Measurements from ENCODE around the gene DCLK1. TPM values are rescaled to one million over a fixed set of nuclear protein-coding genes. Genes with fewer than 3 reads are reported as not detected.
"Not testable (repeated sequence)": the region's sequence is repeated elsewhere in the genome, so short reads cannot be mapped to it uniquely, and the experiment has no call there.

Gene DCLK1
- total RNA-seq, 1 donor from 2014 or later = 55.5 TPM

DNA sequence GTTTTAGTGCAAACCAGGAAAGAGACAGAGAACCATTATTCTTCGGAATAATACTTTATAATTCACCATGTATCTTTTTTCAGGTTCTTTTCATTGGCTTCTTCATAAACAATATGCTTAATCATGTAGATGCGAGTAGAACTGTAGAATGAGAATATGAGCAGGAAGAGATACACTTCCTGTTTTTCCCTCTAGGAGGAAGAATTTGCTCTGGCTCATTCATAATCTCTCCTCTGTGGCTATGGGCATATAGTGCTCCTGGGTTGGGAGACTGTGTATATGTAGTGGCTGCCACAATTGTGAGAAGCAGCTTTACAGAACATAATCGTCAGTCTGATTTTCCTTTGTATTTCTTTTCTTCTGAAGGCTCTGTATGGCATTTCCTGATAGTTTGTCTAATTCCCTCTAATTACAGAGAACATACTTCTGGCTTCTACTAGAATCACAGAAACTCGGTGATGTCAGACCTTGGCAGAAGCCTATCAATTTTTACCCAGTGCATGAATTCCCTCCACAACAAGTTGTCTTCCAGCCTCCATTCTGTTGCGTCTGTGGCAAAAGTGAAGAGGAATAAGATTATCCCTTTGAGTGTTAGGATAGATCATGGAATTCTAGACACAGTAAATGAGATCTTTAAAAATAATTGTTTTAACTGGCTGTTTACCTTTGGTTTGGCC lies 2.9 kb upstream of the DCLK1 start:
- no peak for ATAC-seq
- intact Hi-C loops (cut with DNase I) = no loop called here
- no peak for DNase-seq (ENCODE audit: low spot score)

GRCh38 chr13:36132376-36132775 lies 1.2 kb upstream of the DCLK1 start:
- no peak for ATAC-seq
- no peak for DNase-seq (ENCODE audit: low spot score)
- intact Hi-C loops (cut with DNase I) = no loop called here

DNA sequence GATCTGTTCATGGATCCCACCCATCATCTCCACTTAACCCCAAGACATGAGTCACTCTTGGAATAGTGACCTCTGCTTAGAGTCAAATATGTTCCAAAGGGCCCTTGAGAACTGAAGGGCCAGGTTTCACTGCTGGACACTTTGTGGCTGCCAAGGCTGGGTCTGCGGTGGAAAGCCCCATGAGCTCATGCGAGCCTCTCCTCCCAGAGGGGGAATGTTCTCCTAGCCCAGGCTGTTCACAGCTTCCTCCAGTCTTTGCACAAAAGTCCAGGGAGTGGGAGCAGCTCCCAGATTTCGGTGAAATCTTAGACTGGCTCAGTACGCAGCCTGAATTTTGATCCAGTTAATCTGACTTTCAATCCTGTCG lies 732 bp upstream of the DCLK1 start:
- DNase-seq (ENCODE audit: low spot score) (peak; percentile 75), ATAC-seq (peak; percentile 94)
- intact Hi-C loops (cut with DNase I) = no loop called here

DNA sequence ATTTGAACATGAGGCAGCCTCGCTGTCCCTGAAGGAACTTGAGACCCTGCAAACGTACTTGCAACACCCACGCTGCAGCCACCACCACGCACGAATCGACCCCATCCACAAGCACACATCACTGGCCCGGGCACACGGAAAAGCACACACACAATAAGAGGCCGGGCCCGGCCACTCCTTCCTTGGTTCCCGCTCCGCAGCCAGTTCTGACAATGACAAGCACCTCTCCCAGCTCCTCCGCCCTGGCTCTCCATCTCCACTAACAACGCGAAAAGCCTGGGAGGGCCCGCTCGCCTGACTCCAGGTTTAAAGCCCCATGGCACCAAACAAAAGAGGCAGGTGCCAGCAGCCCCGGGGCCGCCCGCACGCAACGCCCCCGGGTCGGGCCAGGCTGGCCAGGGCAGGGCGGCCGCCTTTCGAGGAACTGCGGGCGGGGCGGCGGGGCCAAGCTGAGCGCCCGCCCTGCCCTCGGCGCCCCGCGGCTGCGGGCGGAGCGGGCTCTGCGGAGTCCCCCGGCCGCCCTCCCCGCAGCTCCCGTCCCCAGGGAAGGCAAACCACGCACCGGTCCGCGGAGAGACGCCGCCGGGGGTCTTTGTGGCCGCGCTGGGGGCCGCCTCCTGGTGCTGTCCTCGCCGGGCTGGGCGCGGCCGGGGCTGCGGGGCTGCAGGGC lies 495 bp downstream of the DCLK1 start:
- intact Hi-C loops (cut with DNase I) = no loop called here
- DNase-seq (ENCODE audit: low spot score) (peak; percentile 66), ATAC-seq (no peak)

DNA sequence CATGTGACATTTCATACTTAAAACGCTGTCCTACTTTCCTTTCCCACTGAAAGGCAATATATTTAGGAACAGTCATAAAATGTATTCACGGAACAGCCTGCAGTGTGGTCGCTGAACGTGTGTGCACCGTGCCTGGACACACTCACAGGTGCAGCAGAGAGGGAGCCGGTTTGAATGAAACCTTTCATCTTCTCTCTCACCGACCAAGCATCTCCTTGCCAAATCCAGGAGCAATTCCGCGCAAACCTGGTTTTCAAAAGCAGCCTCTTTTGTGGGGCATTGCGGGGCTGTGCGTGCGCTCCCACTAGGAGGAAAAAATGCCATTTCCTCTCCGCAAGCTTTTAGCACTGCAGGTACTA lies 1.0 kb downstream of the DCLK1 start:
- no peak for ATAC-seq

DNA sequence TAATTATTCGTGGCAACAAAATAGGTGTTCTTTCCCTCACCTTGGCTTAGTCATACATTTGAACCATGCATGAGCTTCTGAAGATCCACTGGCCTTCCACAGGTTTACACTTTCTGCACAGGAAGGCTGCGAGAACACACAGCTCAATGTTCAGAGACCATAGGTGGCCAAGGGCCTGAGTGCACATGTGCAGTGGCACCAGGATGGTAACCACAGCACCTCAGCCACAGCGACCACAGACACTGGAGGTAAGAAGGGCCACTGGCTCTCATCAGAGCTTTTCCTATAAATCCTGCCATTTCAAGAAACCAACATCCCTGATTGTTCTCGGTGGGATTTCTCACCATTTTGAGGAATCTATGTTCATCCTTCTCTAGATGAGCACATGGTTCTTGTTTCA lies 1.6 kb downstream of the DCLK1 start:
- no peak for ATAC-seq
- no peak for DNase-seq (ENCODE audit: low spot score)
- intact Hi-C loops (cut with DNase I) = no loop called here

More for the DNA sequence above, 1.0 kb downstream of the DCLK1 start:
- DNase-seq (ENCODE audit: low spot score) = no peak
- intact Hi-C loops (cut with DNase I) = no loop called here

- ATAC-seq = no peak
- intact Hi-C loops (cut with DNase I) = no loop called here
- DNase-seq (ENCODE audit: low spot score) = no peak
Measured at GRCh38 chr13:36126491-36126890, 4.7 kb downstream of the DCLK1 start.

DNA sequence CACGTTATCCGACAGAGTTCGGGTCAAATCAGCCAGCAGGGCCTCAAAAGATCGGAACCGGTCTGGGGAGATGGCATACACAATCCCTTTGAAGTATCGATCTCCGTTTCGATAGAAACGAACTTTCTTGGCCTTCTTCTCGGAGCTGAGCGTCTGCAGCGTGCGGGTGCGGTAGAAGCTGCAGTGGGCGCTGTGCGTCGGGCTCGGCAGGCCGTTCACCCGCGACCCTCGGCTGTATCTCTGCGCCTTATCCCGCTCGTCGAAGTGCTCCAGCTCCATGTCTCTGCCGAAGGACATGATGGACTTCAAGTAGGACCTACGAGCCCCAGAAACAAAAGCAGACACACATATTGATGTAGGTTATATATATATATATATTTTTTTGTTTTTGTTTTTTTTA lies 5.3 kb downstream of the DCLK1 start:
- DNase-seq (ENCODE audit: low spot score) (no peak), ATAC-seq (no peak)

DNA sequence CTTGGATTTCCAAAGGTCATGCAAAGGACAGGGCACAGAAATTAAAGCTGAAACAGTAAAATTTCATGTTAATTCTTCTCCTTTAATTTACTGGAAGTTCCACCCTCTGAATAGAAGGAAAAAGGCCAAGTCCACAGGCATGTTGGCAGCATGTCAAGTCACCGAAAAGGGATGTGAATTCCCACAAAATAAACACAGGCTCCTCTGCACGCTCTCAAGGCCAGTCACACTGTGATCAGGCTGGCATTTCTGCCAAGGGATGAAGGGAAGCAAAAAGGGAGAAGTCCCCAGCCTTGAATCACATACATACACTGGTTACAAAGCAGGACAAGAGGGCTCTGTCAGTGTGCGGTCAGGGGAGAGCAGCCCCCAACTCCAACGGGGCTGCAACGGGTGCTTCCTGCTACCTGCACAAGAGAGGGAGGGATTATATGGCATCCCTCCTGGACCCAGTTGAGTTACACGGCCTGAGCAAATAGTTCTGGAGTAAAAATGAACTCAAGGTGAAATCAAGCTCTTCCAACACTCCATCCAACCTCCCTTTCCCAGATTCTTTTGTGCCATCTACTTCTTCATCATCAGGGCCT lies 6.9 kb downstream of the DCLK1 start:
- peak; percentile 16 for ATAC-seq
- intact Hi-C loops (cut with DNase I) = no loop called here
- DNase-seq (ENCODE audit: low spot score) = peak; percentile 70

More for the DNA sequence above, 5.3 kb downstream of the DCLK1 start:
- intact Hi-C loops (cut with DNase I) = no loop called here

GRCh38 chr13:36115306-36115705 lies 15.9 kb downstream of the DCLK1 start:
- intact Hi-C loops (cut with DNase I) = no loop called here
- ATAC-seq (no peak), DNase-seq (ENCODE audit: low spot score) (no peak)

- ATAC-seq = no peak
- intact Hi-C loops (cut with DNase I) = no loop called here
Measured at GRCh38 chr13:36114233-36114632, 16.9 kb downstream of the DCLK1 start.

DNA sequence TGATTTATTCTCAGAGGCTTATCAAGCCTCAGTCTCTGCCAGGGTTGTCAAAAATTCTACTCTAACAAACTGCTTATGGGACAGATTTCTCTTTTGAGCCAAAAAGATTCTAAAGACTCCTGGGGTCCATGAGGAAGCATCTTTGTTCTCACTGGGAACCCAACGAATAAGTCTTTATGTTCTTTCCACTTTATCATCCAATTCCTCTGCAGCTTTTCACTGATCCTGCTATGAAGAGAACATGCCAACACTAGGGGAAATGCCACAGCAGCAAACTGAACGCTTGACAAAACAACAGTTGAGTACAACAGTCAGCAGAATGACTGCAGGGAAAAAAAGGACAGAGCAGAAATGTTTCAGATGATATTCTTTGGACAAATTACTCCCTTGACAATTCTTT lies 22.2 kb downstream of the DCLK1 start:
- DNase-seq (ENCODE audit: low spot score) (no peak), ATAC-seq (no peak)
- intact Hi-C loops (cut with DNase I) = no loop called here

More at GRCh38 chr13:36114233-36114632, 16.9 kb downstream of the DCLK1 start:
- no peak for DNase-seq (ENCODE audit: low spot score)

DNA sequence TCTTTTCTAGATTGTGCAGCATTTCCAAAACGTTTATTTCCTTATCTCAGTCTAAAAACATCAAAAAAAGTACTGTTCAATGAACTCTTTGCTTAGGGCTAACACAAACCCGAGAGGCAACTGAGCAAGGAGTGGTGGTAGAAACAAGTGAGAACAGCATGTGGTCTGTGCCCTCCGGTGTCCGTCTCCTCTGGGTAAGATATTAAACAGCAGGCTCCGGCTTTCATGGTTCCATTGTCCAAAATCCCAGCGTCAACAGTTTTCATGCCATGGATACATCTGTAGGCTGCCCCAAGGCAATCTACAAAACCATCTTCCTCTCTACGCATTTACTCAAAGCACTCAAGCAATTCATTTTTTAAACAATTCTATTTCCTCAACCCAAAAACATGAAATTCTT lies 22.8 kb downstream of the DCLK1 start:
- intact Hi-C loops (cut with DNase I) = no loop called here
- ATAC-seq (no peak), DNase-seq (ENCODE audit: low spot score) (no peak)

GRCh38 chr13:36107521-36107920 lies 23.7 kb downstream of the DCLK1 start:
- ATAC-seq = peak; percentile 32
- intact Hi-C loops (cut with DNase I) = no loop called here
- DNase-seq (ENCODE audit: low spot score) = no peak

- intact Hi-C loops (cut with DNase I) = no loop called here
- DNase-seq (ENCODE audit: low spot score) = no peak
- ATAC-seq = no peak
Measured at GRCh38 chr13:36105726-36106125, 25.5 kb downstream of the DCLK1 start.

- DNase-seq (ENCODE audit: low spot score) (no peak), ATAC-seq (no peak)
- intact Hi-C loops (cut with DNase I) = no loop called here
Measured at GRCh38 chr13:36102721-36103120, 28.5 kb downstream of the DCLK1 start.

GRCh38 chr13:36101907-36102306 lies 29.3 kb downstream of the DCLK1 start:
- DNase-seq (ENCODE audit: low spot score); ATAC-seq; intact Hi-C loops (cut with DNase I): not testable (repeated sequence)

- ATAC-seq (no peak), DNase-seq (ENCODE audit: low spot score) (no peak)
- intact Hi-C loops (cut with DNase I) = no loop called here
Measured at GRCh38 chr13:36101157-36101556, 30.0 kb downstream of the DCLK1 start.

DNA sequence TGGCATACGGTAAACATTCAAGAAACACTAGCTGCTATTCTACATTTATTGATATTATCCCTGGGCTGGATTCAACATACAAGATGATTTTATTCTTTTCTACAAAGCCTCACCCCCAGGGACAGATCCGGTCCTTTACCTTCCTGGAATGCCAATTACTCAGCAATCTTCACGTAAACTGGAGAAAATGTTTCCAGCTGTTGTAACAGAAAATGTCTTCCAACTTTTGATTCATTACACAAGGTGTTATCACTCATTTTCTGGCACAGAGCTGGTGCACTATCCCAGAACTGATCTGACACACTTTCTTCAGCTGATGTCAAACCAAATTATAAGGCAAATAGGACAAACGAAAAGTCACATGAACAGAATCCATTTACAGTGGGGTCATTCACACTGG lies 33.1 kb downstream of the DCLK1 start:
- ATAC-seq = peak; percentile 34
- no peak for DNase-seq (ENCODE audit: low spot score)
- intact Hi-C loops (cut with DNase I) = no loop called here
